ENCODE data around the gene PHRF1.

Gene PHRF1

GRCh38 chr11:539971-540481 is 36.2 kb upstream of the PHRF1 start:
- no peak for ATAC-seq

- no peak for ATAC-seq
Measured at GRCh38 chr11:540583-541432, 35.5 kb upstream of the PHRF1 start.

GRCh38 chr11:541433-541885 is 34.8 kb upstream of the PHRF1 start:
- no peak for ATAC-seq

- no peak for ATAC-seq
Measured at GRCh38 chr11:544817-545166, 31.5 kb upstream of the PHRF1 start.

GRCh38 chr11:545171-545570 is 31.1 kb upstream of the PHRF1 start:
- no peak for ATAC-seq

- ATAC-seq: no peak
Measured at GRCh38 chr11:548700-549603, 27.3 kb upstream of the PHRF1 start.

- no peak for ATAC-seq
Measured at GRCh38 chr11:550021-550745, 26.1 kb upstream of the PHRF1 start.

GRCh38 chr11:550746-551085 is 25.6 kb upstream of the PHRF1 start:
- ATAC-seq: no peak

GRCh38 chr11:551131-551530 is 25.1 kb upstream of the PHRF1 start:
- no peak for ATAC-seq

GRCh38 chr11:551596-551995 is 24.7 kb upstream of the PHRF1 start:
- no peak for ATAC-seq

- ATAC-seq: no peak
Measured at GRCh38 chr11:553083-553987, 22.9 kb upstream of the PHRF1 start.

- ATAC-seq: no peak
Measured at GRCh38 chr11:553988-554340, 22.3 kb upstream of the PHRF1 start.

GRCh38 chr11:554428-555226 is 21.6 kb upstream of the PHRF1 start:
- ATAC-seq: peak; percentile 78 to 84

GRCh38 chr11:555227-555779 is 21.0 kb upstream of the PHRF1 start:
- no peak for ATAC-seq

GRCh38 chr11:555780-556661 is 20.2 kb upstream of the PHRF1 start:
- ATAC-seq: no peak

- ATAC-seq: no peak
Measured at GRCh38 chr11:556662-557256, 19.5 kb upstream of the PHRF1 start.

GRCh38 chr11:557328-558132 is 18.7 kb upstream of the PHRF1 start:
- no peak for ATAC-seq

- ATAC-seq: no peak
Measured at GRCh38 chr11:558503-558902, 17.8 kb upstream of the PHRF1 start.
